H1 (cell line): Measurements from ENCODE around the gene TTC27.
A peak's percentile ranks its signal among the peaks of the same experiment; 100 is the strongest.

ENCODE experiments used
- ATF2 ChIP-seq: IDR thresholded peaks from 2 replicates; pipeline ENCODE4 v1.6.1; 2012; ENCODE audit warnings: low read length, inconsistent platforms
- BRCA1 ChIP-seq: IDR thresholded peaks from 2 replicates; pipeline ENCODE4 v1.6.1; 2012; ENCODE audit warnings: low read depth, low read length, improper control_type of control experiment
- CEBPB ChIP-seq: IDR thresholded peaks from 2 replicates; pipeline ENCODE4 v1.6.1; 2012; ENCODE audit warnings: low read depth, low read length
- CTCF ChIP-seq, 3 experiments: IDR thresholded peaks; 1 replicate in 2 of 3; 2 replicates in 1 of 3; pipeline versions ENCODE4 v1.5.1 to v1.6.1; 2011; ENCODE audit warnings: low read length in 3 of 3, mild to moderate bottlenecking in 3 of 3, inconsistent platforms in 2 of 3, low read depth in 1 of 3, moderate library complexity in 1 of 3; ENCODE audit not compliant: insufficient read depth in 1 of 3; ENCODE audit errors: control extremely low read depth in 1 of 3
- FOSL1 ChIP-seq: IDR thresholded peaks from 2 replicates; pipeline ENCODE4 v1.6.1; 2011; ENCODE audit warnings: mild to moderate bottlenecking, low read depth, low read length, moderate library complexity; ENCODE audit not compliant: insufficient read depth
- RFX5 ChIP-seq: IDR thresholded peaks from 2 replicates; pipeline ENCODE4 v1.6.1; 2011; ENCODE audit warnings: low read depth, low read length, improper control_type of control experiment, borderline replicate concordance
- SRF ChIP-seq: IDR thresholded peaks from 2 replicates; pipeline ENCODE4 v1.6.1; 2011; ENCODE audit warnings: mild to moderate bottlenecking, low read depth, low read length, moderate library complexity
- SUZ12 ChIP-seq: fragments of 200-600 bp; sonication (generic); IDR thresholded peaks from 2 replicates; pipeline ENCODE4 v1.6.1; 2012; ENCODE audit warnings: mild to moderate bottlenecking, inconsistent platforms, low read length, moderate library complexity, mixed read lengths
- USF2 ChIP-seq: IDR thresholded peaks from 2 replicates; pipeline ENCODE4 v1.6.1; 2011; ENCODE audit warnings: low read length, improper control_type of control experiment
- TF ChIP-seq, protein P1 (sequence below): IDR thresholded peaks from 2 replicates; pipeline ENCODE4 v1.6.1; 2011; ENCODE audit warnings: low read depth, mild to moderate bottlenecking, low read length; ENCODE audit not compliant: insufficient read depth

DNA sequence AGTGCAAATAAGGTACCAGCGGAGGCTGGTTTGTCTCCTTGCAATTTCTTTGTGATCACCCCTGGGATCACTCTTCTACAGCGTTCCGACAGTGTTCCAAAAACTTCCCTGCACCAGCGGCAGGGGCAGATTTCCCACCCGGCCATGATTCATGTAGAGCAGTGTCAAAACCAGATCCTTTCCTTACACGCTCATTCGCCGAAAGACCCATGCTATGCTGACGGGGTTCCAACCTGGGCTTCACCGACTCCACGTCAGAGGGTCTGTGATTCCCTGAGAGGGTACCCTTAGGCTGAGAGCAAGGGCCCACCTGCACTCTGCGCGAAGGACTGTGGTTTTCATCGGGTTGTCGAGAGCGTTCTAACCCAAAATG is 423 bp upstream of the TTC27 start:
- TF ChIP-seq SUZ12 (no peak), CEBPB (no peak), FOSL1 (no peak), CTCF (IDR thresholded peaks at IDR 0.05; ENCODE audit: control extremely low read depth in 1 of 3, insufficient read depth in 1 of 3, low read depth in 1 of 3, low read length in 3 of 3) (peak in 1 of 3 experiments; percentile 29; a peak in 1 of 4 replicates), USF2 (no peak), BRCA1 (no peak), ATF2 (no peak), SRF (no peak), RFX5 (no peak)
- TF ChIP-seq, protein P1, sequence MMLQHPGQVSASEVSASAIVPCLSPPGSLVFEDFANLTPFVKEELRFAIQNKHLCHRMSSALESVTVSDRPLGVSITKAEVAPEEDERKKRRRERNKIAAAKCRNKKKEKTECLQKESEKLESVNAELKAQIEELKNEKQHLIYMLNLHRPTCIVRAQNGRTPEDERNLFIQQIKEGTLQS: no peak
